Neural crest cell (in vitro differentiated cells): Measurements from ENCODE around the gene SEC63. TPM values are rescaled to one million over a fixed set of nuclear protein-coding genes. Genes with fewer than 3 reads are reported as not detected.

ENCODE experiments used
- DNase-seq: peaks from one replicate; pipeline ENCODE4 v3.0.0; 2021; ENCODE audit warnings: low read depth, mixed read lengths, low spot score
- H3K27ac Mint-ChIP-seq: one replicate; pipeline ENCODE4 v1.8.0; 2021; ENCODE audit warnings: mild to moderate bottlenecking, mixed read lengths; ENCODE audit not compliant: unreplicated experiment
- H3K27me3 Mint-ChIP-seq: 2 replicates; pipeline ENCODE4 v1.8.0; 2021; ENCODE audit warnings: low read depth, mild to moderate bottlenecking, mixed read lengths
- H3K36me3 Mint-ChIP-seq: 2 replicates; pipeline ENCODE4 v1.8.0; 2021; ENCODE audit warnings: low read depth, mild to moderate bottlenecking, mixed read lengths
- H3K4me1 Mint-ChIP-seq: 2 replicates; pipeline ENCODE4 v1.8.0; 2021; ENCODE audit warnings: mixed read lengths
- H3K4me3 Mint-ChIP-seq: one replicate; pipeline ENCODE4 v1.8.0; 2021; ENCODE audit warnings: mild to moderate bottlenecking, mixed read lengths
- H3K9me3 Mint-ChIP-seq: 2 replicates; pipeline ENCODE4 v1.8.0; 2021; ENCODE audit warnings: mixed read lengths
- CTCF ChIP-seq: fragments of 200-600 bp; sonication (generic); conservative IDR thresholded peaks from 2 replicates; pipeline ENCODE4 v1.5.0; 2021; ENCODE audit warnings: antibody characterized with exemption, mild to moderate bottlenecking
- total RNA-seq: library from RNA; stranded (reverse); gene quantifications from 2 replicates; pipeline ENCODE4 v1.2.1, GENCODE V29; 2021

The SEC63 gene
- total RNA-seq, 1 donor from 2014 or later = 109 TPM

GRCh38 chr6:107830060-107830459 lies 127.9 kb downstream of the SEC63 start:
- no peak for TF ChIP-seq CTCF
- no peak overlapping the region for H3K4me3 Mint-ChIP-seq

GRCh38 chr6:107827541-107827940 lies 130.5 kb downstream of the SEC63 start:
- Mint-ChIP-seq H3K9me3 (no peaks in the 10 kb centered on the region), H3K4me3 (no peak overlapping the region), H3K36me3 (no peaks in the 10 kb centered on the region), H3K27ac (no peak overlapping the region), H3K27me3 (peaks cover 7% of the 10 kb centered on the region), H3K4me1 (peaks cover 12% of the 10 kb centered on the region)
- no peak for TF ChIP-seq CTCF
- DNase-seq = no peak

More at GRCh38 chr6:107830060-107830459, 127.9 kb downstream of the SEC63 start:
- Mint-ChIP-seq H3K4me1 (no peaks in the 10 kb centered on the region), H3K27ac (no peak overlapping the region), H3K36me3 (no peaks in the 10 kb centered on the region), H3K9me3 (no peaks in the 10 kb centered on the region), H3K27me3 (no peaks in the 10 kb centered on the region)
- no peak for DNase-seq

GRCh38 chr6:107823047-107823557 lies 134.9 kb downstream of the SEC63 start:
- no peak for DNase-seq
- Mint-ChIP-seq H3K27ac (no peak overlapping the region), H3K9me3 (no peaks in the 10 kb centered on the region), H3K4me1 (peaks cover 42% of the 10 kb centered on the region), H3K36me3 (no peaks in the 10 kb centered on the region), H3K27me3 (peaks cover 7% of the 10 kb centered on the region), H3K4me3 (no peak overlapping the region)
- no peak for TF ChIP-seq CTCF

GRCh38 chr6:107822176-107823046 lies 135.6 kb downstream of the SEC63 start:
- no peak for TF ChIP-seq CTCF
- DNase-seq = no peak
- Mint-ChIP-seq H3K9me3 (no peaks in the 10 kb centered on the region), H3K4me1 (peaks cover 42% of the 10 kb centered on the region), H3K27me3 (peaks cover 7% of the 10 kb centered on the region), H3K36me3 (no peaks in the 10 kb centered on the region), H3K27ac (no peak overlapping the region), H3K4me3 (no peak overlapping the region)

- no peaks in the 10 kb centered on the region for H3K9me3 Mint-ChIP-seq
- H3K4me1 Mint-ChIP-seq = peaks cover 42% of the 10 kb centered on the region
- peaks cover 7% of the 10 kb centered on the region for H3K27me3 Mint-ChIP-seq
- no peak for DNase-seq
- H3K4me3 Mint-ChIP-seq = no peak overlapping the region
- no peaks in the 10 kb centered on the region for H3K36me3 Mint-ChIP-seq
- no peak for TF ChIP-seq CTCF
- no peak overlapping the region for H3K27ac Mint-ChIP-seq
Observed at GRCh38 chr6:107821591-107821990, 136.4 kb downstream of the SEC63 start.
